Adrenal gland (tissue), 12 donors: ENCODE results near the gene ZNF765. TPM values are rescaled to one million over a fixed set of nuclear protein-coding genes. Genes with fewer than 3 reads are reported as not detected.
"Not testable (repeated sequence)": the region's sequence is repeated elsewhere in the genome, so short reads cannot be mapped to it uniquely, and the experiment has no call there.

Experiments
- DNase-seq, 7 donors: peaks; one replicate each; pipeline ENCODE4 v3.0.0-alpha.2; 2019 to 2020
- H3K27ac ChIP-seq, 5 donors: fragments of 200-600 bp; sonication (generic) in 4 of 5; 1 replicate in 3 of 5; 2 replicates in 2 of 5; pipeline versions ENCODE4 v1.5.1 to v1.8.0; 2016 to 2020; ENCODE audit warnings: mild to moderate bottlenecking in 1 of 5
- H3K27me3 ChIP-seq: fragments of 200-600 bp; 2 replicates; pipeline ENCODE4 v1.8.0; 2021
- H3K36me3 ChIP-seq, 2 donors: fragments of 200-600 bp; replicated peaks in 1 of 2; 1 replicate in 1 of 2; 2 replicates in 1 of 2; pipeline versions ENCODE4 v1.5.1 to v1.8.0; 2018 to 2022
- H3K4me1 ChIP-seq, 2 donors: fragments of 200-600 bp; replicated peaks in 1 of 2; 1 replicate in 1 of 2; 2 replicates in 1 of 2; pipeline versions ENCODE4 v1.5.1 to v1.8.0; 2018 to 2021
- H3K4me3 ChIP-seq, 4 donors: fragments of 200-600 bp; sonication (generic) in 3 of 4; one replicate each; pipeline ENCODE4 v1.5.1; 2016 to 2018
- H3K9me3 ChIP-seq, 3 donors: fragments of 200-600 bp; sonication (generic) in 1 of 3; replicated peaks in 1 of 3; 1 replicate in 2 of 3; 2 replicates in 1 of 3; pipeline versions ENCODE4 v1.5.1 to v1.8.0; 2016 to 2021
- CTCF ChIP-seq, 6 experiments: fragments of 450-650 bp in 4 of 6; fragments of 200-600 bp in 2 of 6; sonication (generic) in 1 of 6; IDR thresholded peaks; 1 replicate in 5 of 6; 2 replicates in 1 of 6; pipeline versions ENCODE4 v1.5.1 to v1.8.0; 2016 to 2021; ENCODE audit warnings: antibody characterized with exemption in 6 of 6, mild to moderate bottlenecking in 2 of 6, moderate library complexity in 1 of 6
- POLR2A ChIP-seq, 2 donors: fragments of 450-650 bp; IDR thresholded peaks; one replicate each; pipeline ENCODE4 v1.6.1; 2017; ENCODE audit warnings: antibody characterized with exemption in 2 of 2, mild to moderate bottlenecking in 2 of 2, moderate library complexity in 1 of 2
- WGBS, 4 donors: extraction: QIAGEN DNeasy Blood & Tissue Kit in 2 of 4; methylation state at CpG; one replicate each; pipeline versions ENCODE4 v1.1.5 to v1.1.7; 2013 to 2017; 5-methylcytosine and 5-hydroxymethylcytosine counted together
- intact Hi-C, 2 donors: fragments of 100-400 bp; cut with DNase I; formaldehyde crosslinking; loops; one replicate each; pipeline versions ENCODE4 v1.14.1 to v1.15.0; 2022 to 2023
- polyA plus RNA-seq, 3 donors: library from polyadenylated mRNA; stranded (reverse); fragments of 200-250 nt in 2 of 3; fragments of 350-450 nt in 1 of 3; fragmentation: Illumina TruSeq in 1 of 3; extraction: RNeasy Lipid Tissue Mini Kit (QIAGEN cat#74804) in 1 of 3; gene quantifications; one replicate each; pipeline ENCODE4 v1.2.3, GENCODE V29; 2013 to 2014
- total RNA-seq, 9 donors: library from RNA; depleted of rRNA in 4 of 9; stranded (reverse); fragments of >200 nt in 4 of 9; fragments of 120-200 nt in 1 of 9; fragmentation: NEBNext Ultra II Directional in 1 of 9; extraction: Animal tissue kit (Norgen Biotek cat#: 25700) in 1 of 9; gene quantifications; one replicate each; pipeline versions ENCODE4 v1.1.0 to v1.2.4, GENCODE V29; 2013 to 2023
- donor health status: healthy with polysubstance abuse.
- donor health status: Bipolar disorder and iron deficiency.
- donor health status: DM: yes; HTN: yes; CAD: no.
- donor health status: DM: no; HTN: no; CAD: no.
- donor health status: DM: no; HTN: no; CAD: no.
- donor health status: DM: yes; HTN: yes; CAD: no.

The ZNF765 gene
- total and polyA plus RNA-seq, 12 donors = 4.3 to 24.0 (median 14.5) TPM

GRCh38 chr19:53389978-53390377 lies 5.0 kb upstream of the ZNF765 start:
- no peak overlapping the region for H3K4me3 ChIP-seq
- intact Hi-C loops = no loop called here
- H3K9me3 ChIP-seq = no peaks in the 10 kb centered on the region
- H3K27me3 ChIP-seq = no peaks in the 10 kb centered on the region
- TF ChIP-seq POLR2A (IDR thresholded peaks at IDR 0.05) = no peak
- no peaks in the 10 kb centered on the region for H3K36me3 ChIP-seq
- WGBS, 4 donors = 33 to 55% (median 37%) methylated on average over 20 to 22 of the region's 22 CpGs
- peaks cover 6 to 8% of the 10 kb centered on the region in 2 donors for H3K4me1 ChIP-seq
- DNase-seq = no peak
- H3K27ac ChIP-seq = no peak overlapping the region

- peak overlapping the region in 2 of 4 donors; percentile 67 to 71 for H3K4me3 ChIP-seq
- peaks cover 13 to 21% of the 10 kb centered on the region in 2 donors for H3K4me1 ChIP-seq
- whole genome bisulfite sequencing, 4 donors = 2 to 12% (median 5%) methylated on average over 11 to 18 of the region's 18 CpGs
- H3K36me3 ChIP-seq = peaks cover 0 to 5% of the 10 kb centered on the region in 2 donors
- peak overlapping the region in 4 of 5 donors; percentile 25 to 87 (median 83) for H3K27ac ChIP-seq
- peak; percentile 48 to 80 (median 69) for DNase-seq
- intact Hi-C loops = no loop called here
- H3K27me3 ChIP-seq = no peaks in the 10 kb centered on the region
- no peak for TF ChIP-seq POLR2A (IDR thresholded peaks at IDR 0.05)
- TF ChIP-seq CTCF (IDR thresholded peaks at IDR 0.05) = no peak
- no peaks in the 10 kb centered on the region for H3K9me3 ChIP-seq
Observed at GRCh38 chr19:53394522-53394973, 401 bp upstream of the ZNF765 start.

- Histone ChIP-seq H3K4me3 (peak overlapping the region; percentile 27 to 71 (median 55)), H3K4me1 (peaks cover 13 to 21% of the 10 kb centered on the region in 2 donors), H3K36me3 (peaks cover 0 to 14% of the 10 kb centered on the region in 2 donors), H3K27ac (peak overlapping the region in 3 of 5 donors; percentile 81 to 87 (median 85))
- 8 to 15% (median 8%) methylated on average over 9 of the region's 9 CpGs for WGBS, 4 donors
- H3K27me3 ChIP-seq, DNase-seq, intact Hi-C loops, H3K9me3 ChIP-seq: not testable (repeated sequence)
Observed at GRCh38 chr19:53395840-53396524, 1.0 kb downstream of the ZNF765 start.

GRCh38 chr19:53396525-53396868 lies 1.5 kb downstream of the ZNF765 start:
- 0 to 17% (median 8%) methylated on average over 1 of the region's 1 CpG for WGBS, 4 donors
- Histone ChIP-seq H3K4me1 (peaks cover 13 to 21% of the 10 kb centered on the region in 2 donors), H3K27me3 (no peaks in the 10 kb centered on the region), H3K27ac (peak overlapping the region in 2 of 5 donors; percentile 48 to 87), H3K4me3 (peak overlapping the region in 2 of 4 donors; percentile 9 to 71), H3K36me3 (peaks cover 0 to 14% of the 10 kb centered on the region in 2 donors), H3K9me3 (no peaks in the 10 kb centered on the region)
- intact Hi-C loops = no loop called here
- TF ChIP-seq POLR2A (IDR thresholded peaks at IDR 0.05) = peak in 1 of 2 donors; percentile 19
- no peak for TF ChIP-seq CTCF (IDR thresholded peaks at IDR 0.05)
- no peak for DNase-seq

GRCh38 chr19:53397918-53398317 lies 3.0 kb downstream of the ZNF765 start:
- intact Hi-C loops, H3K27me3 ChIP-seq, H3K27ac ChIP-seq, H3K4me3 ChIP-seq, DNase-seq, H3K9me3 ChIP-seq: not testable (repeated sequence)
- Histone ChIP-seq H3K36me3 (peaks cover 0 to 22% of the 10 kb centered on the region in 2 donors), H3K4me1 (peaks cover 13 to 21% of the 10 kb centered on the region in 2 donors)
- WGBS, 4 donors = 50 to 82% (median 67%) methylated on average over 1 of the region's 1 CpG
